ENCODE measurements around the gene RAB17. TPM values are rescaled to one million over a fixed set of nuclear protein-coding genes. Genes with fewer than 3 reads are reported as not detected.
A peak's percentile ranks its signal among the peaks of the same experiment; 100 is the strongest.

The RAB17 gene
- total RNA-seq, 1 donor: 0.36 TPM

GRCh38 chr2:237594514-237594871 lies 4.0 kb upstream of the RAB17 start:
- no peaks in the 10 kb centered on the region for H3K79me2 ChIP-seq (ENCODE audit: insufficient read depth, low read length)
- H3K4me3 ChIP-seq (ENCODE audit: insufficient read depth, low read length): no peak overlapping the region
- no peaks in the 10 kb centered on the region for H3K9me3 ChIP-seq (ENCODE audit: low read depth, low read length)
- TF ChIP-seq, protein P1, sequence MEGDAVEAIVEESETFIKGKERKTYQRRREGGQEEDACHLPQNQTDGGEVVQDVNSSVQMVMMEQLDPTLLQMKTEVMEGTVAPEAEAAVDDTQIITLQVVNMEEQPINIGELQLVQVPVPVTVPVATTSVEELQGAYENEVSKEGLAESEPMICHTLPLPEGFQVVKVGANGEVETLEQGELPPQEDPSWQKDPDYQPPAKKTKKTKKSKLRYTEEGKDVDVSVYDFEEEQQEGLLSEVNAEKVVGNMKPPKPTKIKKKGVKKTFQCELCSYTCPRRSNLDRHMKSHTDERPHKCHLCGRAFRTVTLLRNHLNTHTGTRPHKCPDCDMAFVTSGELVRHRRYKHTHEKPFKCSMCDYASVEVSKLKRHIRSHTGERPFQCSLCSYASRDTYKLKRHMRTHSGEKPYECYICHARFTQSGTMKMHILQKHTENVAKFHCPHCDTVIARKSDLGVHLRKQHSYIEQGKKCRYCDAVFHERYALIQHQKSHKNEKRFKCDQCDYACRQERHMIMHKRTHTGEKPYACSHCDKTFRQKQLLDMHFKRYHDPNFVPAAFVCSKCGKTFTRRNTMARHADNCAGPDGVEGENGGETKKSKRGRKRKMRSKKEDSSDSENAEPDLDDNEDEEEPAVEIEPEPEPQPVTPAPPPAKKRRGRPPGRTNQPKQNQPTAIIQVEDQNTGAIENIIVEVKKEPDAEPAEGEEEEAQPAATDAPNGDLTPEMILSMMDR (IDR thresholded peaks at IDR 0.05; ENCODE audit: extremely low read depth, low read depth, low read length): no peak
- no peaks in the 10 kb centered on the region for H3K36me3 ChIP-seq (ENCODE audit: insufficient read depth, low read length)
- no peak overlapping the region for H2AFZ ChIP-seq (ENCODE audit: low read length)
- no peak overlapping the region for H3K27ac ChIP-seq (ENCODE audit: low read depth, low read length)
- no peaks in the 10 kb centered on the region for H3K27me3 ChIP-seq (ENCODE audit: insufficient read depth, low read length)
- H3K4me2 ChIP-seq (ENCODE audit: insufficient read depth, low read length): no peak overlapping the region
- no peaks in the 10 kb centered on the region for H4K20me1 ChIP-seq (ENCODE audit: insufficient read depth, low read length)
- peaks cover 12% of the 10 kb centered on the region for H3K4me1 ChIP-seq (ENCODE audit: insufficient read depth, low read length)
- DNase-seq (ENCODE audit: insufficient read length, low spot score, missing footprints): no peak

- Histone ChIP-seq H3K4me1 (ENCODE audit: insufficient read depth, low read length) (peaks cover 12% of the 10 kb centered on the region), H4K20me1 (ENCODE audit: insufficient read depth, low read length) (no peaks in the 10 kb centered on the region), H3K27ac (ENCODE audit: low read depth, low read length) (no peak overlapping the region), H3K4me2 (ENCODE audit: insufficient read depth, low read length) (no peak overlapping the region), H3K27me3 (ENCODE audit: insufficient read depth, low read length) (peaks cover under 1% of the 10 kb centered on the region), H2AFZ (ENCODE audit: low read length) (no peak overlapping the region), H3K9me3 (ENCODE audit: low read depth, low read length) (no peaks in the 10 kb centered on the region), H3K4me3 (ENCODE audit: insufficient read depth, low read length) (no peak overlapping the region), H3K79me2 (ENCODE audit: insufficient read depth, low read length) (no peaks in the 10 kb centered on the region), H3K36me3 (ENCODE audit: insufficient read depth, low read length) (no peaks in the 10 kb centered on the region)
- TF ChIP-seq, protein P1 (IDR thresholded peaks at IDR 0.05; ENCODE audit: extremely low read depth, low read depth, low read length): no peak
- DNase-seq (ENCODE audit: insufficient read length, low spot score, missing footprints): peak; percentile 37
Observed at GRCh38 chr2:237593596-237594320, 3.2 kb upstream of the RAB17 start.

DNA sequence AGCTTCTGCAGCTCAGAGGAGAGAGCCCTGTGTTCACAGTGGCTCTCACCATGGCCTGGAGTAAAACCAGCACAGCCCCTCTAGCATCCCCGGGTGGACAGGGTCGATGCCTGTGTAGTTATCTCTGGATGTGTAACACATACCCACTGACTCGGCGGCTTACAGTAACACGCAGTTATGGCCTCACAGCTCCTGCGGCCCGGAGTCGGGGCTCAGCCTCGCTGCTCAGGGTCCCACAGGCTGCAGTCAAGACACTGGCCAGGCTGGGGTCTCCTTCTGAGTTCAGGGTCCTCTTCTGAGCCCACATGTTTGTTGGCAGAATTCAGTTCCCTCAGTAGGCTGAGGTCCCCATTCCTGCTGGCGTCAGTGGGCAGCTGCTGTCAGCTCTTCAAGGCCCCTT lies 2.5 kb upstream of the RAB17 start:
- Histone ChIP-seq H4K20me1 (ENCODE audit: insufficient read depth, low read length) (no peaks in the 10 kb centered on the region), H3K27ac (ENCODE audit: low read depth, low read length) (no peak overlapping the region), H3K4me2 (ENCODE audit: insufficient read depth, low read length) (no peak overlapping the region), H3K36me3 (ENCODE audit: insufficient read depth, low read length) (no peaks in the 10 kb centered on the region), H2AFZ (ENCODE audit: low read length) (no peak overlapping the region), H3K79me2 (ENCODE audit: insufficient read depth, low read length) (no peaks in the 10 kb centered on the region), H3K27me3 (ENCODE audit: insufficient read depth, low read length) (peaks cover 6% of the 10 kb centered on the region), H3K4me1 (ENCODE audit: insufficient read depth, low read length) (peaks cover 12% of the 10 kb centered on the region), H3K9me3 (ENCODE audit: low read depth, low read length) (no peaks in the 10 kb centered on the region), H3K4me3 (ENCODE audit: insufficient read depth, low read length) (no peak overlapping the region)
- DNase-seq (ENCODE audit: insufficient read length, low spot score, missing footprints): no peak
- TF ChIP-seq, protein P1 (IDR thresholded peaks at IDR 0.05; ENCODE audit: extremely low read depth, low read depth, low read length): no peak

DNA sequence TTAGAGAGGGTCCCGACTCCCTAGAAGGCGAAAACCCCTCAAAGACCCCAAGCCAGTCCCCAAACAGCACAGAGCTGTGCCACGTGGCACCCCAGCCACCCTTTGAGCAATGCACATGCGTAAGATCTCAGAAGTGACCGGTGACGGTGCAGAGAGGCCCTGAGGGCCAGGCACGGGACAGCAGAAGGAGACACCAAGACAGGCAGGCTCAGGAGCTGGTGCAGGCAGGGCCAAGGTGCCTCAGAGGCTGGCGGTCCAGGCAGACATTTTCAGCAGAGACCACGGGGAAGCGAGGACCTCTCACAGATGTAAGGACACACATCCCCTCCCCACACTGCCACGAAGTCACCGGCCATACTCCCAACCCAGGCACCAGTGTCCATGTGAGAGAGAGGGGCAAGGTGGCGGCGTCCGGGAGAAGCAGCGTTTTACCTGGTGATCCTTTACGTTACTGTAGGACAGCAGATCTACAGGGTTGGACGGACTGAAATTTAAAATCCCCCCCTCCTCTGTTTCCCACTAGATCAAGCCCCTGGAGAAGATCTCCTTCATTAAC lies 2.0 kb upstream of the RAB17 start:
- Histone ChIP-seq H3K4me1 (ENCODE audit: insufficient read depth, low read length) (peaks cover 12% of the 10 kb centered on the region), H4K20me1 (ENCODE audit: insufficient read depth, low read length) (no peaks in the 10 kb centered on the region), H3K27ac (ENCODE audit: low read depth, low read length) (no peak overlapping the region), H3K36me3 (ENCODE audit: insufficient read depth, low read length) (no peaks in the 10 kb centered on the region), H3K79me2 (ENCODE audit: insufficient read depth, low read length) (no peaks in the 10 kb centered on the region), H2AFZ (ENCODE audit: low read length) (no peak overlapping the region), H3K27me3 (ENCODE audit: insufficient read depth, low read length) (peaks cover 10% of the 10 kb centered on the region), H3K4me2 (ENCODE audit: insufficient read depth, low read length) (no peak overlapping the region), H3K9me3 (ENCODE audit: low read depth, low read length) (no peaks in the 10 kb centered on the region), H3K4me3 (ENCODE audit: insufficient read depth, low read length) (no peak overlapping the region)
- TF ChIP-seq, protein P1 (IDR thresholded peaks at IDR 0.05; ENCODE audit: extremely low read depth, low read depth, low read length): no peak
- DNase-seq (ENCODE audit: insufficient read length, low spot score, missing footprints): no peak
